SW480 (cell line): ENCODE results near the gene TPM4.
"Not testable (repeated sequence)": the region's sequence is repeated elsewhere in the genome, so short reads cannot be mapped to it uniquely, and the experiment has no call there.

ENCODE experiments used
- DNase-seq: peaks from one replicate; pipeline ENCODE4 v3.0.0-alpha.2; 2016; ENCODE audit warnings: low spot score

TPM4 gene

DNA sequence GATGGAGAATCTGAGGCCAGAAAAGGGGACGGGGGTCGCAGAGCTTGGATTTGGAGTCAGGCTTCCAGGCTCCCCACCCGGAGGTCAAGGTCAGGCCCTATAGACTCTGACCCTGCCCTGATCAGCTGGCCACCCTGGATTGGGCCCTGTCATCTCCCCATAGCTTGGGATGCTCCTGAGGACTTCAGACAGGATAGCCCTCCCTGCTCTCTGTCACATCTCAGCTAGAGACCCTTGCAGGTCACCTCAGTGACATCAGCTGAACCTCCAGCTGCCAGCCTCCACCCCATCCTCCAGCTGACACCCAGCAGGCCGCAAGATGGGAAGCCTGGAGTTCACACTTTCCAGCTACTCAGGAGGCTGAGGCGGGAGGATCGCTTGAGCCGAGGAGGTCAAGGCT lies 2.8 kb upstream of the TPM4 start:
- DNase-seq: no peak

DNA sequence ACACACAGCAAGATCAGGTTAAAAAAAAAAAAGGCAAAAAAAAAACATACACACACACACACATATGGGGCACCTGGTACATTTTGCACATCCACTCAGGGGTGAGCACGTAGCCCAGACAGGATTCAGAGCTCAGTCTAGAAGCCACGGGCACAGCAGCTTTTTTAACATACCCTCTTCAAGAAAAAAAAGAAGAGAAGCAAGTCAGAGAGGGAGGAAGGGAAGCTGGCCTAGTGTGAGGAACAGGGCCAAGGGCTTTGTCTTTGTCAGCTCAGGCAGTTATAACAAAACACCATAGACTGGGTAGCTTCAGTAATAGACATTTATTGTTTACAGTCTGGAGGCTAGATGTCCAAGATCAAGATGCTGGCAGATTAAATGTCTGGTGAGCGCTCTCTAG lies 2.3 kb upstream of the TPM4 start:
- no peak for DNase-seq

DNA sequence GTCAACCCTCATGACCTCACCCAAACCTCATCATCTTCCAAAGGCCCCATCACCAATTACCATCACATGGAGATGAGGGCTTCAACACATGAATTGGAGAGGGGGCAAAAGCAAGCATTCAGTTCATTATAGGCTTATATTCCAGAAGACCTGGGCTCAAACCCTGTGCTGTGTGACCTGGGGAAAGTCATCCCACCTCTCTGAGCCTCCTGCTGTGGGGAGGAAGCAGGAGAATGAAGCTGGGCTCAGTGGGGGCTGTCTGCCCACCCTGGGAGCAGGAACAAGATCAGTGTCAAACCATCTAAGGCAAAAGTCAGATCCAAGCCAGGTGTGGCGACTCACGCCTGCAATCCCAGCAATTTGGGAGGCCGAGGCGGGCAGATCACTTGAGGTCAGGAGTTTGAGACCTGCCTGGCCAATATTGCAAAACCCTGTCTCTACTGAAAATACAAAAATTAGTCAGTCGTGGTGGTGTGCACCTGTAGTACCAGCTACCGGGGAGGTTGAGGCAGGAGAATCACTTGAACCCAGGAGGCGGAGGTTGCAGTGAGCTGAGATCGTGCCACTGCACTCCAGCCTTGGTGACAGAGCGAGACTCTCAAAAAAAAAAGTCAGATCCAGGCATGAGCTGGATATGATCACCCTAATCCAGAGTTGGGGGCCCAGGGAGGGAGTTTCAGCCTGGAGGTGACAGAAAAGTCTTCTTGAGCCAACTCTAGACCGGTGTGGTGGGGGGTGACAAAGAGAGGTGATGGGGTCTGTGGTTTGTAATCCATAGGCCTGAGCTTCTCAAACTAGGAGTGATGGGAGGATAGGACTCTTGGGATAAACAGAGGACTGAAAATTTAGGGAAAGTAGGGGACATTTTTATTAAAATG lies 1.6 kb upstream of the TPM4 start:
- DNase-seq: no peak

DNA sequence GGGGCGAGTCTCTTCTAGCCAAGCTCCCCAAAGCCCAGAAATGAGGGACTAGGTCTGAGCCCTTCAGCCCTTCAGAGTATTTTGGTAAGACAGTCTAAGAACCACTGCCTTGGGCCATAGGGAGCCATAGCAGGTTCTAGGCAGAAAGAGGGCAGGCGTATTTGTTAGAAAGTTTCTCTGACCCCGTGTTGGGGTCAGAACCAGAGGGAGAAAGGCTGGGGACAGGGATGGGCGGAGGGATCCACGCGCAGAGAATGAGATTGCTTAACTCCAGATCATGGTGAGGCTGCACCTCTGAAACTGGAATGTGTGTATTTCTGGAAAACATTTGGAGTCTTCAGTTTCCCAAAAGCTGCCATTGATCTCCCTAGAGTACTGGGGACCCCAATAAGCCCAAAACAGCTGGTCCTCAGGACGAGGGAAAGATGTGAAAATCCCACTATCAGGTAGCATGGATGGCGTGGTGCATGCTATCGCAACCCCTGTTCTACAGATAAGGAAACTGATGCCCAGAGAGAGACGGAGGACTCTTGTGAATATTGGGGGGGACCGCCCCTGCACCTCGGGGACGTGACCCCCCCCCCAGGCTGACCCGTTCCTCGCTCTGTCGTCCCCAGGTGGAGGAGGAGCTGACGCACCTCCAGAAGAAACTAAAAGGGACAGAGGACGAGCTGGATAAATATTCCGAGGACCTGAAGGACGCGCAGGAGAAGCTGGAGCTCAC lies 703 bp upstream of the TPM4 start:
- DNase-seq: no peak

DNA sequence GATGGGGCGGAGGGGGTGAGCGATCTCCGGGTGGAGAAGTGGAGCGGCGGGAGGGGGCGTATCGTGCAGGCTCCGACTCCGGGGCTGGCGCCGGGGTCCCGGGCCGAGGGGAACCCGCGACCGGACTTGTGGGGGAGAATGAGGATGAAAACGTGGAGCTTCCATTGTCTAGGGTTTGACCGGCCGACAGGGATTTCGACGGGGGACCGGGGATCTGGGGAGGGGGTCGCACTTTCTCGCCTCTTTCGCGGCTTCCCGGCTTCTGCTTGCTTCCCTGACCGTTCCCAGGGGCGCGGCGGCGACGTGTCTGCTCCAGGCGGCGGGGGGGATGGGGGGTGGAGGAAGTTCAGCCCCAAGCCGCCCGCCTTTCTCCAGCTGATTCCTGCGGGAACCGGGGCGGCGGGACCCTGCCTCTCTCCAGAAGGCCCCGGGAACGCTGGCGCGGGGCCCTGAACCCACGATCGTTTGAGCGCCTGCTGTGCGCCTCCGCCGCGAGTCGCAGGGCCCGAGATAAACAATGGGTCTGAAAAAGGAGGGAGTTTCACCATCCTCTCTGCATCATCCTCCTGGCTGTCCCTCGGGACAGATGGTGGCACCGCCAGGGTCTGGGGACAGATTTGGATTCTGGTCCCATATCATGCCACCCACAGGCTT lies 790 bp downstream of the TPM4 start:
- DNase-seq: peak; percentile 35

DNA sequence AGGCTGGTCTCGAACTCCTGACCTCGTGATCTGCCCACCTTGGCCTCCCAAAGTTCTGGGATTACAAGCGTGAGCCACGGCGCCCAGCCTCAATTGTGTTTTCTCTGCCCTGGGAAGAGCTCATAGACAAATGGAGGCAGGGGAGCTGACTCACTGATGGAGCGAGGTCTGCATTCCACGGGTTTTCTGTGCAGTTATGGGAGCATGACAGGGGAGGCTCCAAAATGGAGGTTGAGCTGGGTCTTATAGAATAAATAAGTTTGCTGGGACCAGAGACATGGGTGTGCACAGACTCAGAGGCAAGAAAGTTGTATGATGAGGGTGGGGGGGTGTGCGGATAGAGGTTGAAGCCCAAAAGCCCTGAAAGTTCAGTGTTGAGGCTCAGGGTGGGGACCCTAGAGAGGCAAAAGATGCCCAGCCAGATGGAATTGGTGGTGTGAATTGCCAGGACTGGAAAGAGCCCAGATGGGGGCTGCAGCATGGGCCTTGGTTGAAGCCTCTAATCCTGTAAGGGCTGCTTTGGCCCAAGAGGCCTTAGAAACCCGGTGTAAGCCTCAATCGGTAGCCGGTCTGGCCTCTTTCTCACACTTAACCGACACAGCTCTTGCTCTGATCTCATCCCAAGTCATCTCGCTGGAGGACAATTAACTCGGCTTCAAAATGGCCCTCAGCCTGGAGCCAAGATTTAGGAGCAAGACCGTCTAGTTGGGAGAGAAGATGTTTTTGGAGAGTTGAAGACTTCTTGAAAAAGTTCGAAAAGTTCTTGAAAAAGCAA lies 1.9 kb downstream of the TPM4 start:
- peak; percentile 36 for DNase-seq

DNA sequence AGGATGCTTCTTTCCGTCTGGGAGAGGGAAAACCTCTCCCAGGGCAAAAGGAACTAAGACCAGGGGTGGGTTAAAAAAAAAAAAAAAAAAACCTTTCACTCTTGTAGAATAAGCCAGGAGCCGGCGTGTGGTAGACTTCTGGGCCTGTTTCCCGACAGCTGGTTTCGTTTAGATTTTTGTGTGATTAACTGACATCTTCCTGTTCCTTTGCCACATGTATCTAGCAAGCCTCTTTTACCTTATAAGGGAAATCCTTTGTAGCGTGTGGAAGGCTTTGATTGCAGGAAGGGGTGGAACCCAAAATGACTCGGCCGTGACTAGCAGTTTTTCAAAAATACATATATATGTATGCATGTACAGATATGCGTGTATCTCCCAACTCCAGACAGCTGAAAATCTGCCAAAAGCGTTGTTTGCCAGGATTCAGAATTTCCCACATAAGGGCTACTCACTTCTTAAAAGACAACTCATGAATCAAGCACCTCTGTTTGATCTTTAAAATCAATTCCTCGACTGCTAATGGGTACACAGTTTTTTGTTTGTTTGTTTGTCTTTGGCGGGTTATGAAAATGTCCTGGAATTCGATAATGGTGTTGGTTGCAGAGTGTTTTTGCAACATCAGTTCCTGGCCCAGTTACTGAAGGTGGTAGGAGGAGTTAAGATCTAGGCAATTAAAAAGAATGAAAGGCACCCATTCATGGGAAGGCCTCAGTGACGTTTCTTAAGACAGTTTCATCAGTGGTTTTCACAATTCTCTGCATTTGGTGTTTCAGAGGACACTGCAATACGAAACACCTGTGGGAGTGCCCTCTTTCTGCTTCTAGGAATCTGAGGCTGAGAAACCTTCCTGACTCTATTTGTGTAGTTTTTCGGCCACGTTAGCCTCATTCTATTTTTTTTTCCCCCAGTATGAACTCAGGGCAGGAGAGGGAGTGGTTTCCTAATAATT lies 2.7 kb downstream of the TPM4 start:
- DNase-seq: peak; percentile 95

DNA sequence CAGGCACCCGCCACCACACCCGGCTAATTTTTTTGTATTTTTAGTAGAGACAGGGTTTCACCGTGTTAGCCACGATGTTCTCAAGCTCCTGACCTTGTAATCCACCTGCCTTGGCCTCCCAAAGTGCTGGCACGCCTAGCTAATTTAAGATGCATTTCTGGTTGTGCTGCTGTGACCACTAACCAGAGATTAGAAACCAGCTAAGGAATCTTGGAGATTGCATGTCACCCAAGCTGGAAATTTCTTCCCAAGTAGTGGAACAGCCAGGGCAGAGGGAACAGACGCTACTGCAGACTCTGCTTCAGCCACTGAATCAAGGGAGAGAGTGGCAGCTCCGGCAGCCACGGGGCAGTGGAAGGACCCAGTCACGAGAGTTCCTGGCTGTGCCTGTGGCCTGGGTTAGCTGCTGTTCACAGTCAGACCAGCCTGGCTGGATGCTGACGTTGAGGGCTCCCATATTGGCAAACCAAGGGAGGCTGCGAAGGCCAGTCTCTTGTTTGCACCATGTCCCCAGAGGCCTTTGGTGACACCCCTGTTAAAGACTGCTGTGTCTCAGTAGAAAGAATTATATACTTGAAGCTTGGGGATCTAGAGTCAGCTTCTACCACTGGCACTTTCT lies 7.9 kb downstream of the TPM4 start:
- no peak for DNase-seq

DNA sequence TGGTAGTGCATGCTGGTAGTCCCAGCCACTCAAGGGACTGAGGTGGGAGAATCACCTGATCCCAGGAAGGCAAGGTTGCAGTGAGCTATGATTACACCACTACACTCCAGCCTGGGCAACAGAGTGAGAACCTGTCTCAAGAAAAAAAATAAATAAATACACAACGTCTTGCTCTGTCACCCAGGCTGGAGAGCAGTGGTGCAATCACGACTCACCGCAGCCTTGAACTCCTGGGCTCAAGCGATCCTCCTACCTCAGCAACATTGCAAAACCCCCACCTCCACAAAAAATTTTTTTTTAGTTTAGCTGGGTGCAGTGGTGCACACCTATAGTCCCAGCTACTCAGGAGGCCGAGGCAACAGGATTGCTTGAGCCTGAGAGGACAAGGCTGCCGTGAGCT lies 8.8 kb downstream of the TPM4 start:
- no peak for DNase-seq

DNA sequence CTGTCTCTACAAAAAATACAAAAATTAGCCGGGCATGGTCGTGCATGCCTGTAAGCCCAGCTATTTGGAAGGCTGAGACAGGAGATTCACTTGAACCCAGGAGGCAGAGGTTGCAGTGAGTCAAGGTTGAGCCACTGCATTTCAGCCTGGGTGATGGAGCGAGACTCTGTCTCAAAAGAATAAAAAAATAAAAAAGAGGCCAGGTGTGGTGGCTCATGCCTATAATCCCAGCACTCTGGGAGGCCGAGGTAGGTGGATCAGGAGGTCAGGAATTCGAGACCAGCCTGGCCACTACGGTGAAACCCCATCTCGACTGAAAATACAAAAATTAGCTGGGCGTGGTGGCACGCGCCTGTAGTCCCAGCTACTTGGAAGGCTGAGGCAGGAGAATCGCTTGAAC lies 11.1 kb downstream of the TPM4 start:
- not testable (repeated sequence) for DNase-seq

DNA sequence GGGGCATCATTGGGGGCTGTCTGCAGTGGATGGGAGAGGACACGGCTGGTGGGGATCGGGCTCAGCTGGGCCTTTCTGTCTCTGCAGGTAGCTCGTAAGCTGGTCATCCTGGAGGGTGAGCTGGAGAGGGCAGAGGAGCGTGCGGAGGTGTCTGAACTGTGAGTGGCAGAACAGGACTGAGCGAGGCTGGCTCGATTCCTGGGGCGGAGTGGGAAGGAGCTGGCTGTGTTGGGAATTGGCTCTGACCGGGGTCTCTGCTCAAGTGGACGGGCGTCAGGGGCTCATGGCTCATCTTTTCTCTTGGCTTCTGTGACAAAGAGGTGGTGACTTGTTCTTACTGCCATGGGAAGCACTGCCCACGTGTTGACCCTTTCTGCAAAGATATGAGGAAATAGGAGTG lies 11.6 kb downstream of the TPM4 start:
- no peak for DNase-seq

DNA sequence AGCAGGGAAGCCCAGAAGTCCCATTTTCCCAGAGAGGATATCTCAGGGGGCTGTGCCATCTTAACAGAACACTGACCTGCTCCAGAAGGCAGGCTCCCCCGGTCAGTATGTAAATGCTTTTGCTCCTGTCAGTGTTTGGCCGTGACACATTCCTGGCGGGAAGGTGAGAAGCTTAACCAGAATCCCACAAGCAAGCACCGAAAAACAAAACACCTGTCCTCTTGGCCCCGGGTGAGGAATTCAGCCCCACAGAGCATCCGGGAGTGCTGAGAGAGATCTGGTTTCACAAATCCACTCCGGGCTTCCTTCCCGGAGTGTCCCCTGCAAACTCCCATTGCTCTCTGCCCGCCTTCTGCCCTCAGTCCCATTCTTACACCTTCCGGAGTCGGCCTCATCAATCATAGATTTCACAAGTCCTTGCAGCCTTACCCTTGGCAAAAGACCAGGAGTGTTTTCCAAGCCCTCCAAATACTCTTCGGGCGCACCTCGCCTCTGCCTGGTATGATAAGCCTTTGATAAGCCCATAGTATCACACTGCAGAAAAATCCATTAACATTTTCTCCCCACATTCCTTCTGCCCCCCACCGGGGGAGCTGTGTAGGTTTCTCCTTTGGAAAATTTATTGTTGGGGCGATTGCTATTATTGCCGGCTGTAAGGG lies 12.2 kb downstream of the TPM4 start:
- peak; percentile 83 for DNase-seq

DNA sequence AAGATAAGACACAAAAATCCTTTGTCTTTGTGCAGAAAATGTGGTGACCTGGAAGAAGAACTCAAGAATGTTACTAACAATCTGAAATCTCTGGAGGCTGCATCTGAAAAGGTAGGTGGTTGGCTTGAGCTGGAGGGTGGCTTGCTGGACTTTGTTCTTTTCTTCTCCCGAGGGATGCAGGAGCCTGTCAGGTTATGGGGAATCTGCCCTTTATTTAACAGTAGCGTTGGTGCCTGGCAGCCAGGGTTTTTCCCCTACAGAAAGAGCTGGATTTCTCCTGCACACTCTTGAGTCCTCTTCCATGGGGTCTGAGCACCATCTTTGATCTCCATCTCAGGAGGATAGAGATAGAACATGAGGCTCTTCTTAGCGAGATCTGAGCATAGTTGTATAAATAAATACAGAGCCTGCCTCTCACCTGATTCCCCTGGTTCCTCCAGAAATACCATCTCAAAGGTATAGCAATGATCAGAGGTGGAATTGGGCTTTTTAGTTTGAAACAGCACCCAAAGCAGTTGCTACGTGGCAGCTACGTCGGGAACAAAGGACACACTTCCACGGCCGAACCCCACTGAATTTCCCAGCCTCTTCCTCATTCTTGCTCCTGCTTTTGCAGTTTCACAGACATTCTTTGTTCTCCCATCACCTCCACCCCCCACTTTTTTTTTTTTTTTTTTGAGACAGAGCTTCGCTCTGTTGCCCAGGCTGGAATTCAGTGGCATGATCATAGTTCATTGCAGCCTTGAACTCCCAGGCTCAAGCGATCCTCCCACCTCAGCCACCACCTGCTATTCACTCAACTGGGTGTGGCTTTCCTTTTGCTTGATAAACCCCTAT lies 12.9 kb downstream of the TPM4 start:
- peak; percentile 53 for DNase-seq

DNA sequence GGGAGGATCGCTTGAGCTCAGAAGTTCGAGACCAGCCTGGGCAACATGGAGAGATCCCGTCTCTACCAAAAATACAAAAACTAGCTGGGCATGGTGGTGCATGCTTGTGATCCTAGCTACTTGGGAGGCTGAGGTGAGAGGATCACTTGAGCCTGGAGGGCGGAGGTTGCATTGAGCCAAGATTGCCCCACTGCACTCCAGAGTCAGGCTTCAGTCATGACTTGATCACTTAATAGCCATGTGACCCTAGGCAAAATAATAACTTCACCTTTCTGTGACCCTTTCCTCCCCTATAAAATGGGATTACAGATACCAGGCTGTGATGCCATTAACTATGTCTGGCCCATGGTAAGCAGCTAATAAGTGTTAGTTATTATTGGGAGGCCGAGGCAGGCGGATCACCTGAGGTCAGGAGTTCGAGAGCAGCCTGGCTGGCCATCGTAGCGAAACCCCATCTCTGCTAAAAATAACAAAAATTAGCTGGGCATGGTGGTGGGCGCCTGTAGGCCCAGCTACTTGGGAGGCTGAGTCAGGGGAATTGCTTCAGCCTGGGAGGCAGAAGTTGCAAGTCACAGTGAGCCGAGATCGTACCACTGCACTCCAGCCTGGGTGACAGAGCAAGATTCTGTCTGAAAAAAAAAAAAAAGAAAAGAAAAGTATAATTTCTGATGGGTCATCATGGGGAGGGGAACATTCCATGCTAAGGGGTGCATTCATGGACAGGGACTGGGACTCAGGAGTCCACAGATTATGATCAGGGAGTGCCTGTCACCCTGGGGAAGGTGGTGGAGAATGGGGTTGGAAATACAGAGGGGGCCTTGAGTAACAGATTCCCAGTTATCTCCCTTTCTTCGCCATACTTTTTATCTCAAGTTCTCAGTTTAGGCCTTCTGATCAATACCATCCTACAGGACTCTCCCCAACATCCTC lies 15.5 kb downstream of the TPM4 start:
- no peak for DNase-seq

DNA sequence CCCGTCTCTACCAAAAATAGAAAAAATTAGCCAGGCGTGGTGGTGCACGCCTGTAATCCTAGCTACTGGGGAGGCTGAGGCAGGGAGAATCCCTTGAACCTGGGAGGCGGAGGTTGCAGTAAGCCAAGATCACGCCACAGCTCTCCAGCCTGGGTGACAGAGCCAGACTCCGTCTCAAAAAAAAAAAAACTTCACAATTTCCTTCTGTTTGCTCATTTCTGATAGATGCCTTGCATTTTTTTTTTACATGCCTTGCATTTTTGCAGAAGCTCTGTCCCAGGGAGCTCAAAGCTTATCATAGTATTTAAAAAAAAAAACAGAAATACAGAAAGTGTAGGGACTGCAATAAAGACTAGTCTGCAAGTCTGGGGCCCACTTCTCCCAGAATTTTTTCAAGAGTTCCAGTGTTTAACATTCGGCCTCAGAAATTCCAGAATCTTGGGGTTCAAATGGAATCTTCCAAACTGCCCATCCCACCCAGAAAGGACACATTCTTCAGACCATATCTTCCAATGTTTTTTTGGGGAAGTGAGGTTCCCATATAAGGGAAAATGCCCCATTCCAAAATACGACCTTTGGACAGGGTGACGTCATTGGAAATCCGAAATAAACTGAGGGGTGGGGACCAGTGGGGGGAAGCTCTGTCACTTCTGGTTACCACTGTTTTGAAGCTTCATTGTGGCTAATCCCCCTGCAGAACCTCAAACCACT lies 18.2 kb downstream of the TPM4 start:
- no peak for DNase-seq

DNA sequence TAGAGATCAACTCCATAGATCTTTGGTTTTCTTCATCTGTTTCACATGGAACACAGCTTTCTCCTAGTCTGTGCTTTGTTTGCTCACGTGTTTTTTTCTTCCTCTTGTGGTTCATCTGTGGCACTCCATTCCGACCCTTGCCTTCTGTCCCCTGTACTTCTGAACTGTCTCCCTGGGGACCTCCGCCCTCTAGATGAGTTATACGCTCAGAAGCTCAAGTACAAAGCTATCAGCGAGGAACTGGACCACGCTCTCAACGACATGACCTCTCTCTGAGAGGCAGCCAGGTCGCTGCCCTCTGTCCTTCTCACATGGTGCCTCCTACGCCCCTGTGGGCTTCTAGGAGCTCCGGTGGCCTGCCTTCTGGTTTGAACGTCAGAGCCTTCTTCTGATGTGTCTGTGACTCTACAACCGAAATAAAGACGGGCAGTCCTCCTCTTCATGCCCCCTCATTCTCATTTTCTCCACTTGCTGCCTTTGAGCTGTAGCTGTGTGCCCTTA lies 18.8 kb downstream of the TPM4 start:
- no peak for DNase-seq

DNA sequence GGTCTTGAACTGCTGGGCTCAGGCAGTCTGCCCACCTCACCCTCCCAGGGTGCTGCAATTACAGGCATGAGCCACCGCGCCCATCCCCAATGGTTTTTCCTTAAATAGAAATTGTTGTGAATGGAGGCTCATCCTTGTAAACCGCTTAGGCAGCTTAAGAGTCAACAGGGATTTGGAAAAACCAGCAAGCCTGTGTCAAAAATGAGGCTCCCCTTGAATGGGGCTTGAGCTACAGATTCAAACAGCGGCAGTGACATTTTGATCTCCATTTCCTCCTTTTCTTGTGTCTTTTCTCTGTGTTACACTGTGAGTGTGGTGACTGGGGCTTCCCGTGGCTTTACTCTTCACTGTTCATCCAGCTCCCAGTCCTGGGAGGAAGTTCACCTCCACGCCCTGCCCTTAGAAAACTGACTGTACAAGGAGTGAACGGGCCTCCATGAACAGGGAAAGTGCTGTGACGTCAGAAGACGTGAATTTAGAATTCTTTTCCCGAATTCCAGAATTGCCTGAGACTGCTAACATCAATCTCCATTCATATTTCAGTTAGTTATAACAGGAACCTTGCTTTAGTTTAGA lies 20.1 kb downstream of the TPM4 start:
- no peak for DNase-seq
